H1 (cell line): ENCODE measurements around the gene CTNNBL1.

Experiments
- ATF3 ChIP-seq: IDR thresholded peaks from 2 replicates; pipeline ENCODE4 v1.6.1; 2011; ENCODE audit warnings: low read depth, mild to moderate bottlenecking, low read length; ENCODE audit not compliant: insufficient read depth
- CHD1 ChIP-seq: IDR thresholded peaks from 2 replicates; pipeline ENCODE4 v1.6.1; 2012; ENCODE audit warnings: low read depth, low read length, improper control_type of control experiment
- CHD2 ChIP-seq: IDR thresholded peaks from 2 replicates; pipeline ENCODE4 v1.6.1; 2012; ENCODE audit warnings: low read length, improper control_type of control experiment
- EGR1 ChIP-seq: IDR thresholded peaks from 2 replicates; pipeline ENCODE4 v1.6.1; 2011; ENCODE audit warnings: low read depth, low read length, borderline replicate concordance
- EZH2 ChIP-seq: fragments of 200-600 bp; sonication (generic); IDR thresholded peaks from 2 replicates; pipeline ENCODE4 v1.7.1; 2012; ENCODE audit warnings: low read depth, mild to moderate bottlenecking, moderate library complexity, low read length, inconsistent platforms; ENCODE audit not compliant: severe bottlenecking
- POLR2A ChIP-seq, 2 experiments: IDR thresholded peaks; 1 replicate in 1 of 2; 2 replicates in 1 of 2; pipeline ENCODE4 v1.6.1; 2011; ENCODE audit warnings: low read depth in 2 of 2, low read length in 2 of 2, mild to moderate bottlenecking in 2 of 2; ENCODE audit errors: control extremely low read depth in 1 of 2
- POLR2AphosphoS5 ChIP-seq: IDR thresholded peaks from 2 replicates; pipeline ENCODE4 v1.6.1; 2011; ENCODE audit warnings: low read depth, low read length
- RBBP5 ChIP-seq: IDR thresholded peaks from 2 replicates; pipeline ENCODE4 v1.7.1; 2012; ENCODE audit warnings: low read depth, mild to moderate bottlenecking, inconsistent platforms, low read length, moderate library complexity, borderline replicate concordance
- SUZ12 ChIP-seq: fragments of 200-600 bp; sonication (generic); IDR thresholded peaks from 2 replicates; pipeline ENCODE4 v1.6.1; 2012; ENCODE audit warnings: mild to moderate bottlenecking, inconsistent platforms, low read length, moderate library complexity, mixed read lengths
- TF ChIP-seq, protein P1 (sequence below), 3 experiments: IDR thresholded peaks; 1 replicate in 2 of 3; 2 replicates in 1 of 3; pipeline versions ENCODE4 v1.5.1 to v1.6.1; 2011; ENCODE audit warnings: low read length in 3 of 3, mild to moderate bottlenecking in 3 of 3, inconsistent platforms in 2 of 3, low read depth in 1 of 3, moderate library complexity in 1 of 3; ENCODE audit not compliant: insufficient read depth in 1 of 3; ENCODE audit errors: control extremely low read depth in 1 of 3

DNA sequence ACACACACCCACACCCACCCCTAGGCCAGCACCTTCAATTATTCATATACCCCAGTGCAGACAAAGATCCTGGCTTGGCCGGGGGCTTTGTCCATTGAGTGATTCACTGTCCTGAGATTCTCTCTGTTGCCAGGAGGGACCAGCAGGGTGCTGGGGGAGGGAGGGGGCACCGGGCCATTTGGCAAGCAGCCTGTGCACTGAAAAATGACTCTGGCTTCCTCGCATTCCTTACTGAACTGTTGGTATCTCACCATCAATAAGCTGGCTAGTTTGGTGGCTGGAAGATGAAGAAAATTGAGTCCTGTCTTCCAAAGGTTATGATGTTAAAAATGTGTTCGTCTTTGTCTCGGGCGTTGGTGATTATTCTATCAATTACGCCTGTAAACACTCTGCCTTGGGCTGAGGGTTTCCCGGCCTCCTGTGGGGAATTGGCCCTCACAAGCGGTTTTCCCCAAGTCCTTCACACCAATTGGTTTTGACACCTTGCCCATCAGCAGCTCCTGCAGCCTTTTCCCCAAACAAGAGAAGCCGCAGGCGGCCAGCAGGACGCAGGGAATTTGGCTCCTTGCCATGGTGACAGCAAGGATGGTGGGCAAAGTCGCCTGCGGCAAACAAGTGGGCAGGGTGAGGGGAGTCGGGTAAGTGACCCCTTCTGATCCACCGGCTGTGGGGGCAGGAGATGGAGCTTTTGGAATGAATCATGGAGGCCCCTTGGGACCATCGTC lies 214.0 kb downstream of the CTNNBL1 start:
- TF ChIP-seq CHD1 (no peak), POLR2AphosphoS5 (no peak), EZH2 (no peak), CHD2 (no peak), RBBP5 (no peak), ATF3 (no peak), POLR2A (IDR thresholded peaks at IDR 0.05; ENCODE audit: control extremely low read depth in 1 of 2, low read depth in 2 of 2, low read length in 2 of 2) (no peak), SUZ12 (no peak), EGR1 (no peak)
- TF ChIP-seq, protein P1, sequence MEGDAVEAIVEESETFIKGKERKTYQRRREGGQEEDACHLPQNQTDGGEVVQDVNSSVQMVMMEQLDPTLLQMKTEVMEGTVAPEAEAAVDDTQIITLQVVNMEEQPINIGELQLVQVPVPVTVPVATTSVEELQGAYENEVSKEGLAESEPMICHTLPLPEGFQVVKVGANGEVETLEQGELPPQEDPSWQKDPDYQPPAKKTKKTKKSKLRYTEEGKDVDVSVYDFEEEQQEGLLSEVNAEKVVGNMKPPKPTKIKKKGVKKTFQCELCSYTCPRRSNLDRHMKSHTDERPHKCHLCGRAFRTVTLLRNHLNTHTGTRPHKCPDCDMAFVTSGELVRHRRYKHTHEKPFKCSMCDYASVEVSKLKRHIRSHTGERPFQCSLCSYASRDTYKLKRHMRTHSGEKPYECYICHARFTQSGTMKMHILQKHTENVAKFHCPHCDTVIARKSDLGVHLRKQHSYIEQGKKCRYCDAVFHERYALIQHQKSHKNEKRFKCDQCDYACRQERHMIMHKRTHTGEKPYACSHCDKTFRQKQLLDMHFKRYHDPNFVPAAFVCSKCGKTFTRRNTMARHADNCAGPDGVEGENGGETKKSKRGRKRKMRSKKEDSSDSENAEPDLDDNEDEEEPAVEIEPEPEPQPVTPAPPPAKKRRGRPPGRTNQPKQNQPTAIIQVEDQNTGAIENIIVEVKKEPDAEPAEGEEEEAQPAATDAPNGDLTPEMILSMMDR (IDR thresholded peaks at IDR 0.05; ENCODE audit: control extremely low read depth in 1 of 3, insufficient read depth in 1 of 3, low read depth in 1 of 3, low read length in 3 of 3), result no peak
